ENCODE measurements around the gene PRSS56.
"Not testable (repeated sequence)": the region's sequence is repeated elsewhere in the genome, so short reads cannot be mapped to it uniquely, and the experiment has no call there.

Gene PRSS56

GRCh38 chr2:232522623-232523401, 2.6 kb downstream of the PRSS56 start:
- DNase-seq = no peak
- in situ Hi-C loops (cut with MboI; ENCODE audit: low pct_unique_long_range_greater_than_20kb, low sequenced_read_pairs) = no loop called here

GRCh38 chr2:232523402-232523681, 3.2 kb downstream of the PRSS56 start:
- no peak for DNase-seq
- in situ Hi-C loops (cut with MboI; ENCODE audit: low pct_unique_long_range_greater_than_20kb, low sequenced_read_pairs) = no loop called here

GRCh38 chr2:232523682-232524597, 3.8 kb downstream of the PRSS56 start:
- in situ Hi-C loops (cut with MboI; ENCODE audit: low pct_unique_long_range_greater_than_20kb, low sequenced_read_pairs) = no loop called here

GRCh38 chr2:232524771-232525170, 4.6 kb downstream of the PRSS56 start:
- in situ Hi-C loops (cut with MboI; ENCODE audit: low pct_unique_long_range_greater_than_20kb, low sequenced_read_pairs) = no loop called here
- no peak for DNase-seq

More at GRCh38 chr2:232523682-232524597, 3.8 kb downstream of the PRSS56 start:
- DNase-seq = peak; percentile 75

- no peak for DNase-seq
- in situ Hi-C loops (cut with MboI; ENCODE audit: low pct_unique_long_range_greater_than_20kb, low sequenced_read_pairs) = no loop called here
These were observed 5.0 kb downstream of the PRSS56 start for GRCh38 chr2:232525199-232525598.

- in situ Hi-C loops (cut with MboI; ENCODE audit: low pct_unique_long_range_greater_than_20kb, low sequenced_read_pairs) = no loop called here
- DNase-seq = no peak
These were observed 5.7 kb downstream of the PRSS56 start, which contains the start of gene CHRND for GRCh38 chr2:232525791-232526371. Gene CHRND (plus strand): TSS chr2:232526160. CDS start chr2:232526216, 56 bp downstream.

- no peak for DNase-seq
- in situ Hi-C loops (cut with MboI; ENCODE audit: low pct_unique_long_range_greater_than_20kb, low sequenced_read_pairs) = no loop called here
These were observed 6.3 kb downstream of the PRSS56 start for GRCh38 chr2:232526372-232526941.

GRCh38 chr2:232527905-232528470, 7.8 kb downstream of the PRSS56 start:
- no peak for DNase-seq
- in situ Hi-C loops (cut with MboI; ENCODE audit: low pct_unique_long_range_greater_than_20kb, low sequenced_read_pairs) = no loop called here

GRCh38 chr2:232528746-232529460, 8.7 kb downstream of the PRSS56 start:
- DNase-seq = peak; percentile 24
- in situ Hi-C loops (cut with MboI; ENCODE audit: low pct_unique_long_range_greater_than_20kb, low sequenced_read_pairs) = no loop called here

- in situ Hi-C loops (cut with MboI; ENCODE audit: low pct_unique_long_range_greater_than_20kb, low sequenced_read_pairs) = no loop called here
- no peak for DNase-seq
These were observed 9.8 kb downstream of the PRSS56 start for GRCh38 chr2:232529806-232530547.

GRCh38 chr2:232530626-232531260, 10.6 kb downstream of the PRSS56 start:
- no peak for DNase-seq
- in situ Hi-C loops (cut with MboI; ENCODE audit: low pct_unique_long_range_greater_than_20kb, low sequenced_read_pairs) = no loop called here

GRCh38 chr2:232532419-232532818, 12.2 kb downstream of the PRSS56 start:
- in situ Hi-C loops (cut with MboI; ENCODE audit: low pct_unique_long_range_greater_than_20kb, low sequenced_read_pairs) = no loop called here
- no peak for DNase-seq

- DNase-seq; in situ Hi-C loops (cut with MboI; ENCODE audit: low pct_unique_long_range_greater_than_20kb, low sequenced_read_pairs): not testable (repeated sequence)
These were observed 12.6 kb downstream of the PRSS56 start for GRCh38 chr2:232532821-232533220.

- DNase-seq = no peak
These were observed 13.9 kb downstream of the PRSS56 start for GRCh38 chr2:232533944-232534710.

GRCh38 chr2:232534940-232535651, 14.9 kb downstream of the PRSS56 start:
- in situ Hi-C loops (cut with MboI; ENCODE audit: low pct_unique_long_range_greater_than_20kb, low sequenced_read_pairs) = no loop called here
- DNase-seq = no peak

More at GRCh38 chr2:232533944-232534710, 13.9 kb downstream of the PRSS56 start:
- in situ Hi-C loops (cut with MboI; ENCODE audit: low pct_unique_long_range_greater_than_20kb, low sequenced_read_pairs) = no loop called here
